NCI-H128 (cell line): ENCODE data around the gene VPS51.
A peak's percentile ranks its signal among the peaks of the same experiment; 100 is the strongest.
"Not testable (repeated sequence)": the region's sequence is repeated elsewhere in the genome, so short reads cannot be mapped to it uniquely, and the experiment has no call there.

ENCODE experiments used
- DNase-seq: peaks from one replicate; lab custom pipeline; 2025; ENCODE audit not compliant: unreplicated experiment; lab: John Stamatoyannopoulos, UW

VPS51 gene

GRCh38 chr11:65132988-65133700, 37.1 kb downstream of the VPS51 start:
- DNase-seq: no peak

- no peak for DNase-seq
Measured at GRCh38 chr11:65133724-65134123, 37.7 kb downstream of the VPS51 start.

- DNase-seq: peak; percentile 87
Measured at GRCh38 chr11:65134240-65134951, 38.4 kb downstream of the VPS51 start, which contains the start of gene SYVN1. SYVN1 (minus strand) TSS chr11:65134519; CDS start chr11:65133601, 918 bp downstream.

- DNase-seq: peak; percentile 94
Measured at GRCh38 chr11:65134952-65135632, 39.1 kb downstream of the VPS51 start.

- no peak for DNase-seq
Measured at GRCh38 chr11:65135633-65136145, 39.7 kb downstream of the VPS51 start.

- no peak for DNase-seq
Measured at GRCh38 chr11:65136515-65137096, 40.6 kb downstream of the VPS51 start.

GRCh38 chr11:65141896-65142494, 46.0 kb downstream of the VPS51 start:
- no peak for DNase-seq

- DNase-seq: no peak
Measured at GRCh38 chr11:65147352-65148075, 51.5 kb downstream of the VPS51 start.

GRCh38 chr11:65148657-65149056, 52.6 kb downstream of the VPS51 start:
- no peak for DNase-seq

GRCh38 chr11:65150131-65150508, 54.1 kb downstream of the VPS51 start:
- not testable (repeated sequence) for DNase-seq

- no peak for DNase-seq
Measured at GRCh38 chr11:65150509-65151299, 54.7 kb downstream of the VPS51 start.

- DNase-seq: no peak
Measured at GRCh38 chr11:65151331-65151899, 55.4 kb downstream of the VPS51 start.

GRCh38 chr11:65152122-65152521, 56.1 kb downstream of the VPS51 start:
- DNase-seq: no peak

- no peak for DNase-seq
Measured at GRCh38 chr11:65156256-65156655, 60.2 kb downstream of the VPS51 start.

GRCh38 chr11:65156926-65157325, 60.9 kb downstream of the VPS51 start:
- no peak for DNase-seq

- DNase-seq: no peak
Measured at GRCh38 chr11:65157336-65157735, 61.3 kb downstream of the VPS51 start.

- DNase-seq: no peak
Measured at GRCh38 chr11:65159012-65159411, 63.0 kb downstream of the VPS51 start.

GRCh38 chr11:65160643-65161042, 64.6 kb downstream of the VPS51 start:
- DNase-seq: no peak
